Progenitor cell of endocrine pancreas (in vitro differentiated cells): ENCODE data around the gene NTHL1. TPM values are rescaled to one million over a fixed set of nuclear protein-coding genes. Genes with fewer than 3 reads are reported as not detected.
A peak's percentile ranks its signal among the peaks of the same experiment; 100 is the strongest.

ENCODE experiments used
- DNase-seq: peaks from one replicate; pipeline ENCODE4 v3.0.0; 2021; ENCODE audit warnings: low spot score; ENCODE audit not compliant: unreplicated experiment
- H3K27ac Mint-ChIP-seq: 2 replicates; pipeline ENCODE4 v1.8.0; 2021; ENCODE audit warnings: mild to moderate bottlenecking, moderate library complexity, mixed read lengths
- H3K27me3 Mint-ChIP-seq: 2 replicates; pipeline ENCODE4 v1.8.0; 2021; ENCODE audit warnings: mixed read lengths
- H3K36me3 Mint-ChIP-seq: 2 replicates; pipeline ENCODE4 v1.8.0; 2022; ENCODE audit warnings: mixed read lengths; ENCODE audit not compliant: insufficient read depth
- H3K4me1 Mint-ChIP-seq: 2 replicates; pipeline ENCODE4 v1.8.0; 2021; ENCODE audit warnings: low read depth, mixed read lengths
- H3K4me3 Mint-ChIP-seq: 2 replicates; pipeline ENCODE4 v1.8.0; 2021; ENCODE audit warnings: low read depth, mild to moderate bottlenecking, moderate library complexity, mixed read lengths
- H3K9me3 Mint-ChIP-seq: 2 replicates; pipeline ENCODE4 v1.8.0; 2021; ENCODE audit warnings: low read depth, mixed read lengths
- total RNA-seq: library from RNA; stranded (reverse); gene quantifications from 2 replicates; pipeline ENCODE4 v1.2.1, GENCODE V29; 2021
- TF ChIP-seq, protein P1 (sequence below): fragments of 200-600 bp; sonication (generic); IDR thresholded peaks from one replicate; pipeline ENCODE4 v1.5.0; 2021; ENCODE audit warnings: antibody characterized with exemption, mild to moderate bottlenecking; ENCODE audit not compliant: unreplicated experiment

Gene NTHL1
- total RNA-seq, 1 donor from 2014 or later = 28.1 TPM

- Mint-ChIP-seq H3K4me1 (no peaks in the 10 kb centered on the region), H3K36me3 (peaks cover 1% of the 10 kb centered on the region), H3K27ac (no peak overlapping the region), H3K4me3 (no peak overlapping the region), H3K27me3 (no peaks in the 10 kb centered on the region), H3K9me3 (no peaks in the 10 kb centered on the region)
- DNase-seq = no peak
- TF ChIP-seq, protein P1, sequence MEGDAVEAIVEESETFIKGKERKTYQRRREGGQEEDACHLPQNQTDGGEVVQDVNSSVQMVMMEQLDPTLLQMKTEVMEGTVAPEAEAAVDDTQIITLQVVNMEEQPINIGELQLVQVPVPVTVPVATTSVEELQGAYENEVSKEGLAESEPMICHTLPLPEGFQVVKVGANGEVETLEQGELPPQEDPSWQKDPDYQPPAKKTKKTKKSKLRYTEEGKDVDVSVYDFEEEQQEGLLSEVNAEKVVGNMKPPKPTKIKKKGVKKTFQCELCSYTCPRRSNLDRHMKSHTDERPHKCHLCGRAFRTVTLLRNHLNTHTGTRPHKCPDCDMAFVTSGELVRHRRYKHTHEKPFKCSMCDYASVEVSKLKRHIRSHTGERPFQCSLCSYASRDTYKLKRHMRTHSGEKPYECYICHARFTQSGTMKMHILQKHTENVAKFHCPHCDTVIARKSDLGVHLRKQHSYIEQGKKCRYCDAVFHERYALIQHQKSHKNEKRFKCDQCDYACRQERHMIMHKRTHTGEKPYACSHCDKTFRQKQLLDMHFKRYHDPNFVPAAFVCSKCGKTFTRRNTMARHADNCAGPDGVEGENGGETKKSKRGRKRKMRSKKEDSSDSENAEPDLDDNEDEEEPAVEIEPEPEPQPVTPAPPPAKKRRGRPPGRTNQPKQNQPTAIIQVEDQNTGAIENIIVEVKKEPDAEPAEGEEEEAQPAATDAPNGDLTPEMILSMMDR = no peak
Observed at GRCh38 chr16:2082983-2083364, 35.3 kb upstream of the NTHL1 start.

- Mint-ChIP-seq H3K27ac (peak overlapping the region; percentile 63), H3K9me3 (no peaks in the 10 kb centered on the region), H3K4me3 (no peak overlapping the region), H3K36me3 (peaks cover 2% of the 10 kb centered on the region), H3K4me1 (no peaks in the 10 kb centered on the region), H3K27me3 (no peaks in the 10 kb centered on the region)
- no peak for DNase-seq
- TF ChIP-seq, protein P1 = no peak
Observed at GRCh38 chr16:2082171-2082982, 34.7 kb upstream of the NTHL1 start.

DNA sequence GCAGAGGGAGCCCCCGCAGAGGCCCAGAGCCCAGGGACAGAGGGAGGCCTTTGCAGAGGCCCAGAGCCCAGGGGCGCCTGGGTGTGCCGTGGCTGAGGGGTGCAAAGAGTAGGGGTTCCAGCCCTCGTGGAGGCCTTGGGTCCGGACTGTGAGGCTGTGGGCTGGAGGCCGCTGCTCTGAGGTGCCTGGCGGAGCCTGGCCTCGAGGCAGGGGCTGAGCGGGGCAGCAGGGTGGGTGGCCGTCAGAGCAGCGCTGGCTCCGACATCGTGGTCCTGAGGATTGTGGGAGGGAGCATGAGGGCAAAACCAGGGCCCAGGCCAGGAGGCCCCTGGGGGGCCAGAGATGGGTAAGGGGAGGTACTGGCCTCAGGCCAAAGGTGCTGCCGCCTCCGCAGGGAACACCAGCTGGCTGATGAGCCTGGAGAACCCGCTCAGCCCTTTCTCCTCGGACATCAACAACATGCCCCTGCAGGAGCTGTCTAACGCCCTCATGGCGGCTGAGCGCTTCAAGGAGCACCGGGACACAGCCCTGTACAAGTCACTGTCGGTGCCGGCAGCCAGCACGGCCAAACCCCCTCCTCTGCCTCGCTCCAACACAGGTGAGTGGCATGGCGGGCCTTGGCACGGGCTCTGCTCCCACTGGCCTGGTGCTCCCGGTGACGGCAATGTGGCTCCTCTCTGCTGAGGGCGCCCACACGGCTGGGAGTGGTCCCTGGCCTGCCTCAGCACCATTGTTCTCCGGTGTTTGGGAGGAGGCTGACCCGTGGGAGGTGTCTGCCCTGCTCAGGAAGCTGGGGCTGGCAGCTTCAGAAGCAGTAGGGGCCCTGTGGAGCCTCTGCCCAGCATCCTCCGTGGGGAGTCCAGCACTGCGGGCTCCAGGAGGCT, 33.8 kb upstream of the NTHL1 start:
- H3K27me3 Mint-ChIP-seq = no peaks in the 10 kb centered on the region
- no peak for DNase-seq
- no peaks in the 10 kb centered on the region for H3K4me1 Mint-ChIP-seq
- no peak overlapping the region for H3K4me3 Mint-ChIP-seq
- TF ChIP-seq, protein P1 = no peak
- no peak overlapping the region for H3K27ac Mint-ChIP-seq
- H3K36me3 Mint-ChIP-seq = peaks cover 4% of the 10 kb centered on the region
- no peaks in the 10 kb centered on the region for H3K9me3 Mint-ChIP-seq

DNA sequence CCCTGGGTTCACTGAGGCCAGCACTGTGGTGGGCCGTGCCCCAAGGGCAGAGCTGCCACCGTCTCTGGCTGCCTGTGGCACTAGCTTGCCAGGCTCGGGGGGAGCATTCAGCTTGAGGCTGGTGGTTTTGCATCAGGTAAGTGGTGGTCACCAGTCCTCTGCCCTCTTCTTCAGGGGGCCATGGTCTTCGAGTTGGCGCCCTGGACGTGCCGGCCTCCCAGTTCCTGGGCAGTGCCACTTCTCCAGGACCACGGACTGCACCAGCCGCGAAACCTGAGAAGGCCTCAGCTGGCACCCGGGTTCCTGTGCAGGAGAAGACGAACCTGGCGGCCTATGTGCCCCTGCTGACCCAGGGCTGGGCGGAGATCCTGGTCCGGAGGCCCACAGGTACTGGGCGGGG, 32.4 kb upstream of the NTHL1 start:
- DNase-seq = no peak
- no peaks in the 10 kb centered on the region for H3K4me1 Mint-ChIP-seq
- no peaks in the 10 kb centered on the region for H3K9me3 Mint-ChIP-seq
- TF ChIP-seq, protein P1 = no peak
- H3K4me3 Mint-ChIP-seq = no peak overlapping the region
- H3K36me3 Mint-ChIP-seq = peaks cover 6% of the 10 kb centered on the region
- no peak overlapping the region for H3K27ac Mint-ChIP-seq
- no peaks in the 10 kb centered on the region for H3K27me3 Mint-ChIP-seq

DNA sequence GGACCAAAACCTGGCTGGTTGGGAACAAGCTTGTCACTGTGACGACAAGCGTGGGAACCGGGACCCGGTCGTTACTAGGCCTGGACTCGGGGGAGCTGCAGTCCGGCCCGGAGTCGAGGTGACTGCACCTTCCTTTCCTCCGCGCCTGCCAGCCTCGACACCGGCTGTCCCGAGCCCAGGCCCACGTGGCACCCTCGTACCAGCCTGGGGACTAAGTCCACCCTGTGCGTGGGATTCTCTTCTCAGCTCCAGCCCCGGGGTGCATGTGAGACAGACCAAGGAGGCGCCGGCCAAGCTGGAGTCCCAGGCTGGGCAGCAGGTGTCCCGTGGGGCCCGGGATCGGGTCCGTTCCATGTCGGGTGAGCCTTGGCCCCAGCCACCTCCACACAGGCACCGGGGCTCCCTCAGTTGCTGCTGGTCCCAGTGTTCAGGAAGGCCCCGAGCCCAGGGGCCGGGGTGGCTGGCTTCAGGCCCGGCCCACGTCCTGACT, 31.7 kb upstream of the NTHL1 start:
- Mint-ChIP-seq H3K4me3 (no peak overlapping the region), H3K4me1 (no peaks in the 10 kb centered on the region), H3K9me3 (no peaks in the 10 kb centered on the region), H3K36me3 (peaks cover 10% of the 10 kb centered on the region), H3K27ac (no peak overlapping the region), H3K27me3 (no peaks in the 10 kb centered on the region)
- no peak for DNase-seq
- TF ChIP-seq, protein P1 = no peak
